Right lobe of liver (tissue), 4 donors: ENCODE data around the gene CACNB4.

ENCODE experiments used
- POLR2A ChIP-seq: fragments of 450-650 bp; IDR thresholded peaks from one replicate; pipeline ENCODE4 v1.6.1; 2017; ENCODE audit warnings: antibody characterized with exemption, mild to moderate bottlenecking
- TF ChIP-seq, protein P1 (sequence below), 4 donors: fragments of 200-600 bp in 3 of 4; fragments of 450-650 bp in 1 of 4; IDR thresholded peaks; one replicate each; pipeline versions ENCODE4 v1.5.1 to v1.8.0; 2016 to 2022; ENCODE audit warnings: antibody characterized with exemption in 4 of 4, mild to moderate bottlenecking in 2 of 4
- donor health status: DM: no; HTN: no; CAD: no.
- donor health status: DM: no; HTN: no; CAD: no.
- donor health status: DM: no; HTN: yes; CAD: no.

GRCh38 chr2:151931030-151931611 lies 167.7 kb downstream of the CACNB4 start:
- TF ChIP-seq, protein P1, sequence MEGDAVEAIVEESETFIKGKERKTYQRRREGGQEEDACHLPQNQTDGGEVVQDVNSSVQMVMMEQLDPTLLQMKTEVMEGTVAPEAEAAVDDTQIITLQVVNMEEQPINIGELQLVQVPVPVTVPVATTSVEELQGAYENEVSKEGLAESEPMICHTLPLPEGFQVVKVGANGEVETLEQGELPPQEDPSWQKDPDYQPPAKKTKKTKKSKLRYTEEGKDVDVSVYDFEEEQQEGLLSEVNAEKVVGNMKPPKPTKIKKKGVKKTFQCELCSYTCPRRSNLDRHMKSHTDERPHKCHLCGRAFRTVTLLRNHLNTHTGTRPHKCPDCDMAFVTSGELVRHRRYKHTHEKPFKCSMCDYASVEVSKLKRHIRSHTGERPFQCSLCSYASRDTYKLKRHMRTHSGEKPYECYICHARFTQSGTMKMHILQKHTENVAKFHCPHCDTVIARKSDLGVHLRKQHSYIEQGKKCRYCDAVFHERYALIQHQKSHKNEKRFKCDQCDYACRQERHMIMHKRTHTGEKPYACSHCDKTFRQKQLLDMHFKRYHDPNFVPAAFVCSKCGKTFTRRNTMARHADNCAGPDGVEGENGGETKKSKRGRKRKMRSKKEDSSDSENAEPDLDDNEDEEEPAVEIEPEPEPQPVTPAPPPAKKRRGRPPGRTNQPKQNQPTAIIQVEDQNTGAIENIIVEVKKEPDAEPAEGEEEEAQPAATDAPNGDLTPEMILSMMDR (IDR thresholded peaks at IDR 0.05) = no peak
- no peak for TF ChIP-seq POLR2A
